Measurements from ENCODE around the gene RYR2. TPM values are rescaled to one million over a fixed set of nuclear protein-coding genes. Genes with fewer than 3 reads are reported as not detected.
A peak's percentile ranks its signal among the peaks of the same experiment; 100 is the strongest.

The RYR2 gene
- total RNA-seq, 1 experiment from 2014 or later = 3.4 TPM

GRCh38 chr1:237232501-237232900, 190.5 kb downstream of the RYR2 start:
- peak overlapping the region in 1 of 3 experiments; percentile 51; a peak in 2 of 7 replicates for H3K27ac Mint-ChIP-seq
- H2AK5ac ChIP-seq (ENCODE audit: insufficient read length, low read length) = no peak overlapping the region
- peaks cover 2% of the 10 kb centered on the region for H3K79me1 ChIP-seq (ENCODE audit: insufficient read depth, low read depth, low read length, poor library complexity, severe bottlenecking)
- no peak overlapping the region for H2BK15ac ChIP-seq (ENCODE audit: low read depth, low read length)
- no CpG with 5 or more reads among the region's 4 CpGs for WGBS (ENCODE audit: extremely low coverage, insufficient read length, low lambda C conversion rate)
- H3K23ac ChIP-seq (ENCODE audit: insufficient read length, low read depth, low read length) = no peak overlapping the region
- no peak overlapping the region for H2BK12ac ChIP-seq (ENCODE audit: insufficient read length, low read depth, low read length)
- H3K36me3 Mint-ChIP-seq (ENCODE audit: insufficient read depth in 1 of 3, low read depth in 3 of 3) = peaks cover 0 to 2% (median 0%) of the 10 kb centered on the region in 3 experiments; a peak in 1 of 7 replicates
- TF ChIP-seq, protein P1, sequence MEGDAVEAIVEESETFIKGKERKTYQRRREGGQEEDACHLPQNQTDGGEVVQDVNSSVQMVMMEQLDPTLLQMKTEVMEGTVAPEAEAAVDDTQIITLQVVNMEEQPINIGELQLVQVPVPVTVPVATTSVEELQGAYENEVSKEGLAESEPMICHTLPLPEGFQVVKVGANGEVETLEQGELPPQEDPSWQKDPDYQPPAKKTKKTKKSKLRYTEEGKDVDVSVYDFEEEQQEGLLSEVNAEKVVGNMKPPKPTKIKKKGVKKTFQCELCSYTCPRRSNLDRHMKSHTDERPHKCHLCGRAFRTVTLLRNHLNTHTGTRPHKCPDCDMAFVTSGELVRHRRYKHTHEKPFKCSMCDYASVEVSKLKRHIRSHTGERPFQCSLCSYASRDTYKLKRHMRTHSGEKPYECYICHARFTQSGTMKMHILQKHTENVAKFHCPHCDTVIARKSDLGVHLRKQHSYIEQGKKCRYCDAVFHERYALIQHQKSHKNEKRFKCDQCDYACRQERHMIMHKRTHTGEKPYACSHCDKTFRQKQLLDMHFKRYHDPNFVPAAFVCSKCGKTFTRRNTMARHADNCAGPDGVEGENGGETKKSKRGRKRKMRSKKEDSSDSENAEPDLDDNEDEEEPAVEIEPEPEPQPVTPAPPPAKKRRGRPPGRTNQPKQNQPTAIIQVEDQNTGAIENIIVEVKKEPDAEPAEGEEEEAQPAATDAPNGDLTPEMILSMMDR (conservative IDR thresholded peaks at IDR 0.05) = peak; percentile 42; the same call in 2 of the 3 replicates
- no peak overlapping the region for H2AFZ ChIP-seq (ENCODE audit: low read length)
- H3K27me3 Mint-ChIP-seq (ENCODE audit: low read depth) = no peaks in the 10 kb centered on the region
- H3T11ph ChIP-seq (ENCODE audit: low read length) = no peak overlapping the region
- H4K8ac ChIP-seq (replicated peaks; ENCODE audit: insufficient read length, low read depth, low read length) = no peak overlapping the region
- no peaks in the 10 kb centered on the region for H3K27me3 ChIP-seq (ENCODE audit: insufficient read depth, low read length)
- no peak overlapping the region for H3K4me3 Mint-ChIP-seq
- no peak overlapping the region for H3K14ac ChIP-seq (ENCODE audit: insufficient read depth, low read length)
- no peak overlapping the region for H3K9ac ChIP-seq (ENCODE audit: extremely low read depth, insufficient read length, low read length)
- no peak overlapping the region for H3K4ac ChIP-seq (ENCODE audit: low read depth, low read length)
- no peak overlapping the region for H3K27ac ChIP-seq (ENCODE audit: insufficient read length, low read depth, low read length)
- DNase-seq = peak; percentile 56
- H2BK5ac ChIP-seq (ENCODE audit: insufficient read length, low read length) = no peak overlapping the region
- H4K91ac ChIP-seq (ENCODE audit: insufficient read length, low read depth, low read length) = no peak overlapping the region
- no peak overlapping the region for H4K5ac ChIP-seq (ENCODE audit: insufficient read length, low read depth, low read length)
- no peak overlapping the region for H2BK20ac ChIP-seq (ENCODE audit: low read depth, low read length, poor library complexity, severe bottlenecking)
- no peaks in the 10 kb centered on the region for H3K9me3 ChIP-seq (ENCODE audit: control insufficient read depth, low read depth, low read length)
- no peaks in the 10 kb centered on the region for H3K23me2 ChIP-seq (ENCODE audit: insufficient read length, low read depth, low read length, poor library complexity, severe bottlenecking)
- no peak overlapping the region for H2BK120ac ChIP-seq (ENCODE audit: low read depth, low read length, poor library complexity, severe bottlenecking)
- no peak overlapping the region for H3K56ac ChIP-seq (ENCODE audit: insufficient read length, low read depth, low read length)
- H4K20me1 ChIP-seq (ENCODE audit: control insufficient read depth, insufficient read depth, insufficient read length) = no peaks in the 10 kb centered on the region
- 0 out of 2 replicates have a peak, but pooled peaks cover 2% of the 10 kb centered on the region for H3K79me2 ChIP-seq (ENCODE audit: insufficient read depth, low read length)
- no peak overlapping the region for H3K4me2 ChIP-seq (ENCODE audit: insufficient read depth, insufficient read length, low read length)
- no peaks in the 10 kb centered on the region; the same call in 1 of the 2 replicates for H3K4me1 ChIP-seq (ENCODE audit: insufficient read depth, low read length)
- peaks cover 0 to 2% of the 10 kb centered on the region in 2 experiments; a peak in 1 of 5 replicates for H3K9me3 Mint-ChIP-seq
- peaks cover 23 to 28% of the 10 kb centered on the region in 2 experiments for H3K4me1 Mint-ChIP-seq
- no peak overlapping the region for H3K18ac ChIP-seq (ENCODE audit: insufficient read length, low read depth, low read length)
